Stimulated activated naive CD8-positive, alpha-beta T cell treated with anti-CD3 and anti-CD28 coated beads, Interleukin-15, Interleukin-2, amounts not matched to agents 100 ng/mL and 50 ng/mL, for 24 hours (primary cell): ENCODE measurements around the gene UQCR11.

Source experiments
- H3K27ac Mint-ChIP-seq: one replicate; pipeline ENCODE4 v1.8.0; 2021; ENCODE audit warnings: mild to moderate bottlenecking, mixed read lengths
- H3K27me3 Mint-ChIP-seq: one replicate; pipeline ENCODE4 v1.8.0; 2021; ENCODE audit warnings: mixed read lengths
- H3K36me3 Mint-ChIP-seq: one replicate; pipeline ENCODE4 v1.8.0; 2021; ENCODE audit warnings: low read depth, mixed read lengths
- H3K4me1 Mint-ChIP-seq: one replicate; pipeline ENCODE4 v1.8.0; 2021; ENCODE audit warnings: low read depth, mixed read lengths
- H3K4me3 Mint-ChIP-seq: one replicate; pipeline ENCODE4 v1.8.0; 2021; ENCODE audit warnings: mild to moderate bottlenecking, mixed read lengths
- H3K9me3 Mint-ChIP-seq: one replicate; pipeline ENCODE4 v1.8.0; 2021; ENCODE audit warnings: mixed read lengths

UQCR11 gene

GRCh38 chr19:1575323-1576241, 29.7 kb downstream of the UQCR11 start:
- H3K27ac Mint-ChIP-seq, result no peak overlapping the region
- no peaks in the 10 kb centered on the region for H3K9me3 Mint-ChIP-seq
- peaks cover 12% of the 10 kb centered on the region for H3K36me3 Mint-ChIP-seq
- no peaks in the 10 kb centered on the region for H3K27me3 Mint-ChIP-seq
- no peaks in the 10 kb centered on the region for H3K4me1 Mint-ChIP-seq
- no peak overlapping the region for H3K4me3 Mint-ChIP-seq

GRCh38 chr19:1574354-1575136, 30.7 kb downstream of the UQCR11 start:
- H3K27ac Mint-ChIP-seq, result no peak overlapping the region
- peaks cover 3% of the 10 kb centered on the region for H3K36me3 Mint-ChIP-seq
- no peak overlapping the region for H3K4me3 Mint-ChIP-seq
- peaks cover 7% of the 10 kb centered on the region for H3K27me3 Mint-ChIP-seq
- H3K4me1 Mint-ChIP-seq, result peaks cover 6% of the 10 kb centered on the region
- H3K9me3 Mint-ChIP-seq, result no peaks in the 10 kb centered on the region

DNA sequence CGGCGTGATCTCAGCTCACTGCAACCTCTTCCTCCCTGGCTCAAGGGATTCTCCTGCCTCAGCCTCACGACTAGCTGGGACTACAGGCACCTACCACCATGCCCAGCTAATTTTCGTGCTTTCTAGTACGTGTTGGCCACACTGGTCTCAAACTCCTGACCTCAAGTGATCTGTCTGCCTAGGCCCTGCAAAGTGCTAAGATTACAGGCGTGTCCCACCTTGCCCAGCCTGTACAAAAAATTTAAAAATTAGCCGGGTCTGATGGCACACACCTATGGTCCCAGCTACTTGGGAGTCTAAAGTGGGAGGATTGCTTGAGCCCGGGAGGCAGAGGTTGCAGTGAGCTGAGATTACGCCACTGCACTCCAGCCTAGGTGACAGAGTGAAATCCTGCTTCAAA, 32.5 kb downstream of the UQCR11 start:
- H3K9me3 Mint-ChIP-seq, result no peaks in the 10 kb centered on the region
- H3K4me3 Mint-ChIP-seq, result no peak overlapping the region
- no peak overlapping the region for H3K27ac Mint-ChIP-seq
- H3K4me1 Mint-ChIP-seq, result peaks cover 6% of the 10 kb centered on the region
- no peaks in the 10 kb centered on the region for H3K36me3 Mint-ChIP-seq
- peaks cover 7% of the 10 kb centered on the region for H3K27me3 Mint-ChIP-seq

- peaks cover 7% of the 10 kb centered on the region for H3K27me3 Mint-ChIP-seq
- H3K4me1 Mint-ChIP-seq, result peaks cover 6% of the 10 kb centered on the region
- no peak overlapping the region for H3K4me3 Mint-ChIP-seq
- no peaks in the 10 kb centered on the region for H3K9me3 Mint-ChIP-seq
- H3K36me3 Mint-ChIP-seq, result no peaks in the 10 kb centered on the region
- H3K27ac Mint-ChIP-seq, result no peak overlapping the region
These were observed 33.9 kb downstream of the UQCR11 start for GRCh38 chr19:1571358-1571757.

- Mint-ChIP-seq H3K4me1 (peaks cover 6% of the 10 kb centered on the region), H3K27ac (no peak overlapping the region), H3K36me3 (no peaks in the 10 kb centered on the region)
These were observed 34.4 kb downstream of the UQCR11 start for GRCh38 chr19:1570836-1571235.

GRCh38 chr19:1569997-1570396, 35.3 kb downstream of the UQCR11 start:
- Mint-ChIP-seq H3K36me3 (no peaks in the 10 kb centered on the region), H3K4me3 (no peak overlapping the region)

More at GRCh38 chr19:1570836-1571235, 34.4 kb downstream of the UQCR11 start:
- Mint-ChIP-seq H3K9me3 (no peaks in the 10 kb centered on the region), H3K27me3 (peaks cover 7% of the 10 kb centered on the region), H3K4me3 (no peak overlapping the region)

DNA sequence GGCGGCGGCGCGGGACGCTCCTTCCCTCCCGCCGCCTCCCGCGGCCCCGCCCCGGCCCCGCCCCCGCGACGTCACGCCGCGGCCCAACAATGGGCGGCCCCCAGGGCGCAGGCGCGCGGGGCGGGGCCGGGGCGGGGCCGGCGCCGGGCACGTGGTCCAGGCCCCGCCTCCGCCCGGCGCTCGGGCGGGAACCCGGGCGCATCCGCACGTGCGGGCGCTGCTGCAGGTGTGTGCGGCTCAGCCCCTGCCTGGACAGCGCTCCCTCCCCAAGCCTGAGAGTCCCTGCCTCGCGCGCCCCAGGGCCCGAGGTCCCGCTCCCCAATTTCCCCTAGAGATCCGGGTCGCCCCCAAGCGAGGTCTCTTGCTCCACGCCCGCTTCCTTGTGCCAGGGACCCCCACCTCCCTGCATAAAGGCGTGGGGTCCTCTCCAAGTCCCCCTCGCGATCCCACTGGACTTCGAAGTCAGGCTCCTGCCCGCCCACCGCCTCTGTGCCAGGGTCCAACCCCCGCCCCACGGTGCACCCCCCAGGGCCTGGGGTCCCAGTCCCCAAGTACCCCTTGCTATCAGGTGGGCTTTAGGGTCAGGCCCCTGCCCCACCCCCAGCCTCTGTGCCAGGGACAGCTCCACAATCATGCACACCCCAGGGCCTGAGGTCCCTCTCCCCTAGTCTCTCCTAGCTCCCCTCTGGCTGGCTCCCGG, 36.8 kb downstream of the UQCR11 start, which contains the start of gene MEX3D:
Gene MEX3D (minus strand): TSS at position 6 of the 700 bp plus-strand sequence. CDS start 267 bp downstream, outside the sequence.
- Mint-ChIP-seq H3K36me3 (no peaks in the 10 kb centered on the region), H3K9me3 (no peaks in the 10 kb centered on the region), H3K27me3 (peaks cover 7% of the 10 kb centered on the region), H3K4me3 (peak within 1 kb of the TSS; percentile 41), H3K27ac (no peak within 1 kb of the TSS), H3K4me1 (peaks cover 6% of the 10 kb centered on the region)

More at GRCh38 chr19:1569997-1570396, 35.3 kb downstream of the UQCR11 start:
- peaks cover 6% of the 10 kb centered on the region for H3K4me1 Mint-ChIP-seq
- peaks cover 7% of the 10 kb centered on the region for H3K27me3 Mint-ChIP-seq
- H3K27ac Mint-ChIP-seq, result no peak overlapping the region
- no peaks in the 10 kb centered on the region for H3K9me3 Mint-ChIP-seq

GRCh38 chr19:1567848-1568227, 37.4 kb downstream of the UQCR11 start:
- Mint-ChIP-seq H3K27me3 (peaks cover 7% of the 10 kb centered on the region), H3K4me3 (no peak overlapping the region), H3K4me1 (peaks cover 6% of the 10 kb centered on the region), H3K9me3 (no peaks in the 10 kb centered on the region), H3K36me3 (no peaks in the 10 kb centered on the region), H3K27ac (no peak overlapping the region)

DNA sequence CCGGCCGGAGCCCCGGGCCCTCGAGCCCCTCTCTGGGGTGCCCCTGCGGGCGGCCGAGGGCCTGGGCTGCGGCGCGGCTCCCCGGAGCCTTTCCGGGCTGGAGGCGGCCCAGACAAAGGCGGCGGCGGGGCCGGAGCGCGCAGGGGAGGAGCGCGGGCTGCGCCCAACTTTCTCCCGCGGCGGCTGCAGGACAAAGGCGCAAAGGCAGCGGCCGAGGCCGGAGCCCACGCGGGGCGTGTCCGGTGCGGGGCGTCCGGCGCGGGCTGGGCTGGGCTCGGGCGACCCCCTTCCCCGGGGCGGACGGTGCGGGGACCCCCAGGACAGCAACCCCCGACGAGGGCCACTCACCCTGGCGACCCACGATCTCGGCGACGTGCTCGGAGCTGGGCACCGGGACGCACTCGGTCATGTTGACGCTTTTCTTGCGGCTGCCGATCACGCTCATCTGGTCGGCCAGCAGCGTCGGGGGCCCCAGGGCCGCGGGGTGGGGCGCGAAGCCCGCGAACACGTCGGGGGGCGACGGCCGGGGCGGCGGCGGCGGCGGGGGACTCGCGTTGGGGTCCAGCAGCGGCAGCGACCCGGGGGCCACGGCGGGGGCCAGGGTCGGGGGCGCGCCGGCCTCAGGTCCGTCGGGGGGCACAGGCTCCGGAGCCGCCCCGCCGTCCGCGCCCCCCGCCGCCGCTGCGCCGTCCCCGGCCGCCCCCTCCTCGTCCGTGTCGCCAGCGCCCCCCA, 38.0 kb downstream of the UQCR11 start:
- Mint-ChIP-seq H3K27me3 (peaks cover 7% of the 10 kb centered on the region), H3K36me3 (no peaks in the 10 kb centered on the region), H3K27ac (no peak overlapping the region), H3K4me1 (peaks cover 6% of the 10 kb centered on the region), H3K4me3 (peak overlapping the region; percentile 41), H3K9me3 (no peaks in the 10 kb centered on the region)

DNA sequence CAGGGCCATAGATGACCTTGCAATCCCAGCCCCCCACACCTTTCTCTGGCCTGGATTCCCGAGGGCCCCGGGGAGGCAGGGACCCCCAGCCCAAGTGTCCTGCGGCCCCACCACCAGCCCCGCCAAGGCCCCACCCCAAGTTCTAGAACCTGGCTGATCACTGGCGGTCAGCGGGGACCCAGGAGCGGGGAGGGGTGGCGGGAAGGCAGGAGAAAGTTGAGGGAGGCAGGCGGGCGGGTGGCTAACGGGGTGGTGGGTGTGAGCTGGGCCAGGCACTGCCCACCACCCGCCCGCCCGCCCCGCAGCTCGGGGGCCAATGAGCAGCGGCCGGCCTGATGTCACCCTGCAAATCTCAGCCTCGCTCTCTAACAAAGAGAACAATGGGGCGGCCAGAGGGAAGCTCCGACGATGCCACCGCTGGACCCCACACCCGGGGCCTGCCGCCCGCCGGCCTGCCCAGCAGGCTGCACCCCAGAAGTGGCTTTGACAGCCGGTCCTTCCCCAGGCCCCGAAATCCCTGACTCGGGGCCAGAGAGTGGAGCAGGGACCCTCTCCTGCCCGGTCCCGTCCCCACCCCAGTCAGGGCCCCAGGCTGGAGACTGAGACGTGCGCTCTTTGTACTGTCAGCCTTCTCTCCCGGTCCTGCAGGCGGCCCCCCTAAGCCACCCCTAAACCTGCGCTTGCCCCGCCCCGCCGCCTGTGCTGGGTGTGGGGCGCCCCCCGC, 38.7 kb downstream of the UQCR11 start:
- Mint-ChIP-seq H3K27ac (no peak overlapping the region), H3K9me3 (no peaks in the 10 kb centered on the region), H3K27me3 (peaks cover 7% of the 10 kb centered on the region), H3K36me3 (no peaks in the 10 kb centered on the region), H3K4me3 (no peak overlapping the region), H3K4me1 (peaks cover 6% of the 10 kb centered on the region)

- H3K27ac Mint-ChIP-seq, result no peak overlapping the region
- H3K4me3 Mint-ChIP-seq, result no peak overlapping the region
- H3K9me3 Mint-ChIP-seq, result no peaks in the 10 kb centered on the region
- H3K27me3 Mint-ChIP-seq, result no peaks in the 10 kb centered on the region
- no peaks in the 10 kb centered on the region for H3K36me3 Mint-ChIP-seq
- H3K4me1 Mint-ChIP-seq, result no peaks in the 10 kb centered on the region
These were observed 42.0 kb downstream of the UQCR11 start for GRCh38 chr19:1563251-1563650.

DNA sequence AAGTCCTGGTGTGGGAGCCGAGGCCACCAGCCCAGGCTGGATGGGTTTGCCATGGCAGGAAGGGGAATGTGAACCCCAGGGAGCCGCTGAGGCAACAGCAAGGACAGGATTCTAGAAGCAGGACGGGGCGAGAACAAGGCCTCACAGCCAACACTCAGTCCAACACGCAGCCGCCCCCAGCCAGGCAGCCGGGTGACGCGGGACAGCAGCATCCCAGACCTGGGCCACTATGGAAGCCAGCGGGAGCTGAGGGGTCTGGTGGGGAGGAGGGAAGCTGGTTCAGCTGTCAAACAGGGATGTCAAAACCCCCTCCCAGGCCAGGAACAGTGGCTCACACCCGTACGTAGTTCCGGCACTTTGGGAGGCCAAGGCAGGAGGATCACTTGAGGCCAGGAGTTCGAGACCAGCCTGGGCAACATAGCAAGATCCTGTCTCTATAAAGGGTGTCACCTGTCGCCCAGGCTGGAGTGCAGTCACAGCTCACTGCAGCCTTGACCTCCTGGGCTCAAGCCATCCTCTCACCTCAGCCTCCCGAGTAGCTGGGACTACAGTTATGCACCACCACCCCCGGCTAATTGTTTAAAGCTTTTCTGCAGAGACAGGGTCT, 43.9 kb downstream of the UQCR11 start:
- H3K36me3 Mint-ChIP-seq, result no peaks in the 10 kb centered on the region
- no peak overlapping the region for H3K27ac Mint-ChIP-seq
- H3K4me1 Mint-ChIP-seq, result no peaks in the 10 kb centered on the region
- H3K4me3 Mint-ChIP-seq, result no peak overlapping the region
- H3K27me3 Mint-ChIP-seq, result no peaks in the 10 kb centered on the region
- H3K9me3 Mint-ChIP-seq, result no peaks in the 10 kb centered on the region

GRCh38 chr19:1560286-1560882, 44.9 kb downstream of the UQCR11 start:
- Mint-ChIP-seq H3K36me3 (no peaks in the 10 kb centered on the region), H3K27ac (no peak overlapping the region), H3K9me3 (no peaks in the 10 kb centered on the region), H3K27me3 (no peaks in the 10 kb centered on the region), H3K4me3 (no peak overlapping the region), H3K4me1 (no peaks in the 10 kb centered on the region)
